GM10266 (cell line): ENCODE results near the gene HAUS3.

ENCODE experiments used
- DNase-seq: peaks from one replicate; pipeline ENCODE4 v3.0.0; 2012; ENCODE audit errors: extremely low spot score
- CTCF ChIP-seq: IDR thresholded peaks from 2 replicates; pipeline ENCODE4 v1.5.1; 2012; ENCODE audit warnings: mild to moderate bottlenecking, low read depth; ENCODE audit not compliant: control insufficient read depth, insufficient read depth; ENCODE audit errors: missing control alignments

Gene HAUS3

GRCh38 chr4:2273221-2273620 is 31.3 kb upstream of the HAUS3 start:
- TF ChIP-seq CTCF, result no peak
- no peak for DNase-seq

GRCh38 chr4:2272828-2273120 is 30.9 kb upstream of the HAUS3 start:
- no peak for DNase-seq
- no peak for TF ChIP-seq CTCF

GRCh38 chr4:2272026-2272827 is 30.3 kb upstream of the HAUS3 start:
- TF ChIP-seq CTCF, result no peak
- DNase-seq, result no peak

GRCh38 chr4:2271279-2272025 is 29.5 kb upstream of the HAUS3 start:
- TF ChIP-seq CTCF, result no peak
- no peak for DNase-seq

- TF ChIP-seq CTCF, result no peak
- no peak for DNase-seq
Measured at GRCh38 chr4:2270341-2271165, 28.6 kb upstream of the HAUS3 start.

GRCh38 chr4:2269618-2270163 is 27.8 kb upstream of the HAUS3 start:
- no peak for TF ChIP-seq CTCF

More at GRCh38 chr4:2269618-2270163, 27.8 kb upstream of the HAUS3 start:
- no peak for DNase-seq
